HEK293 (cell line): ENCODE results near the gene SFXN3.
A peak's percentile ranks its signal among the peaks of the same experiment; 100 is the strongest.

Source experiments
- CTCF ChIA-PET: fragments of 350-600 bp; formaldehyde crosslinking; extraction: SDS; loops from one replicate; lab custom pipeline; 2021; ENCODE audit warnings: antibody characterized with exemption; lab: Yijun Ruan, JAX
- POLR2A ChIA-PET: fragments of 300-600 bp; formaldehyde crosslinking; extraction: SDS; loops from one replicate; lab custom pipeline; 2020; ENCODE audit warnings: antibody characterized with exemption, inconsistent platforms; lab: Yijun Ruan, JAX
- H3K27ac ChIP-seq: fragments of 200-500 bp; sonication (Bioruptor generic); 2 replicates; pipeline ENCODE4 v1.5.1; 2014; ENCODE audit warnings: low read depth, low read length, control low read depth, inconsistent platforms; ENCODE audit errors: extremely low read depth
- H3K36me3 ChIP-seq, 2 experiments: fragments of 200-500 bp in 1 of 2; sonication (Bioruptor generic) in 1 of 2; 1 replicate in 1 of 2; 2 replicates in 1 of 2; pipeline ENCODE4 v1.5.1; 2014 to 2017; ENCODE audit warnings: inconsistent platforms in 2 of 2, low read length in 2 of 2; ENCODE audit not compliant: control insufficient read depth in 2 of 2, insufficient read depth in 1 of 2
- H3K4me1 ChIP-seq: fragments of 200-500 bp; sonication (Bioruptor generic); 2 replicates; pipeline ENCODE4 v1.5.1; 2014; ENCODE audit warnings: mild to moderate bottlenecking, low read length, inconsistent platforms; ENCODE audit not compliant: control insufficient read depth, insufficient read depth
- H3K4me3 ChIP-seq: 2 replicates; pipeline ENCODE4 v1.5.1; 2011; ENCODE audit warnings: low read depth, mild to moderate bottlenecking, control low read depth, low read length, moderate library complexity
- H3K9me3 ChIP-seq: fragments of 200-500 bp; sonication (Bioruptor generic); 2 replicates; pipeline ENCODE4 v1.5.1; 2014; ENCODE audit warnings: low read depth, low read length, inconsistent platforms; ENCODE audit not compliant: control insufficient read depth, insufficient read depth
- FEZF1 ChIP-seq: fragments of 450-650 bp; formaldehyde crosslinking; IDR thresholded peaks from 2 replicates; pipeline ENCODE4 v1.5.1; 2016; ENCODE audit warnings: missing biosample characterization, missing genetic modification characterization
- GLIS2 ChIP-seq: fragments of 450-650 bp; formaldehyde crosslinking; IDR thresholded peaks from 2 replicates; pipeline ENCODE4 v1.5.1; 2016; ENCODE audit warnings: missing biosample characterization, missing genetic modification characterization
- SALL2 ChIP-seq: fragments of 450-650 bp; formaldehyde crosslinking; IDR thresholded peaks from 2 replicates; pipeline ENCODE4 v1.5.0; 2017; ENCODE audit warnings: missing biosample characterization, mild to moderate bottlenecking, missing genetic modification characterization, borderline replicate concordance
- SP3 ChIP-seq: fragments of 450-650 bp; formaldehyde crosslinking; IDR thresholded peaks from 2 replicates; pipeline ENCODE4 v1.5.1; 2016; ENCODE audit warnings: missing biosample characterization, missing genetic modification characterization
- ZNF140 ChIP-seq: fragments of 450-650 bp; formaldehyde crosslinking; IDR thresholded peaks from 2 replicates; pipeline ENCODE4 v1.5.1; 2016; ENCODE audit warnings: missing biosample characterization, missing genetic modification characterization
- ZSCAN23 ChIP-seq: fragments of 450-650 bp; formaldehyde crosslinking; IDR thresholded peaks from 2 replicates; pipeline ENCODE4 v1.5.1; 2016; ENCODE audit warnings: missing biosample characterization, missing genetic modification characterization
- TF ChIP-seq, protein P1 (sequence below): fragments of 450-650 bp; formaldehyde crosslinking; IDR thresholded peaks from 2 replicates; pipeline ENCODE4 v1.5.1; 2016; ENCODE audit warnings: missing biosample characterization, missing genetic modification characterization
- TF ChIP-seq, protein P2 (sequence below): fragments of 450-650 bp; formaldehyde crosslinking; IDR thresholded peaks from 2 replicates; pipeline ENCODE4 v1.5.1; 2016; ENCODE audit warnings: missing biosample characterization, missing genetic modification characterization
- TF ChIP-seq, protein P3 (sequence below): fragments of 450-650 bp; formaldehyde crosslinking; IDR thresholded peaks from 2 replicates; pipeline ENCODE4 v1.5.1; 2016; ENCODE audit warnings: missing biosample characterization, missing genetic modification characterization
- TF ChIP-seq, protein P4 (sequence below): fragments of 450-650 bp; formaldehyde crosslinking; IDR thresholded peaks from 2 replicates; pipeline ENCODE4 v1.5.1; 2017; ENCODE audit warnings: missing biosample characterization, missing genetic modification characterization

The SFXN3 gene

DNA sequence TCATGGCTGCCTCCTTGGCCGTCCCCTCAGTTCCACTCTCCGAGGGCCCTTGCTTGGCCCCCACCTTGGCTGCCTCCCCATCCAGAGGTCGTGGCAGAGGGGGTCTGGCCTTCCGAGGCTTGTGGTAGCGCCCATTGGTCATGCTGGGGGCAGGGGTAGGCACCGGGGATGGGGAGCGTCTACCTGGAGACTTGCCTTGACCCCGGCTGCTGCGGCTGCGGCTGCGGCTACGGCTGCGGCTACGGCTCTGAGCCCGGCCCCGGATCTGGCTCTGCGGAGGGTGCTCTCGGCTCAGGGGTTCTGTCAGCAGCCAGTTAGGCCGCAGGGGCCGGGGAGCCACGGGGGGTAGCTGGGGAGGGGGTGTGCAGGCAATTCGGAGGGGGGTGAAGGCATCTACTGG, 20.7 kb upstream of the SFXN3 start:
- Histone ChIP-seq H3K36me3 (peaks cover 0 to 24% of the 10 kb centered on the region in 2 experiments; a peak in 1 of 3 replicates), H3K27ac (no peak overlapping the region), H3K4me1 (peaks cover 4% of the 10 kb centered on the region; the same call in 1 of the 2 replicates), H3K9me3 (no peaks in the 10 kb centered on the region), H3K4me3 (no peak overlapping the region)
- TF ChIP-seq, protein P1, sequence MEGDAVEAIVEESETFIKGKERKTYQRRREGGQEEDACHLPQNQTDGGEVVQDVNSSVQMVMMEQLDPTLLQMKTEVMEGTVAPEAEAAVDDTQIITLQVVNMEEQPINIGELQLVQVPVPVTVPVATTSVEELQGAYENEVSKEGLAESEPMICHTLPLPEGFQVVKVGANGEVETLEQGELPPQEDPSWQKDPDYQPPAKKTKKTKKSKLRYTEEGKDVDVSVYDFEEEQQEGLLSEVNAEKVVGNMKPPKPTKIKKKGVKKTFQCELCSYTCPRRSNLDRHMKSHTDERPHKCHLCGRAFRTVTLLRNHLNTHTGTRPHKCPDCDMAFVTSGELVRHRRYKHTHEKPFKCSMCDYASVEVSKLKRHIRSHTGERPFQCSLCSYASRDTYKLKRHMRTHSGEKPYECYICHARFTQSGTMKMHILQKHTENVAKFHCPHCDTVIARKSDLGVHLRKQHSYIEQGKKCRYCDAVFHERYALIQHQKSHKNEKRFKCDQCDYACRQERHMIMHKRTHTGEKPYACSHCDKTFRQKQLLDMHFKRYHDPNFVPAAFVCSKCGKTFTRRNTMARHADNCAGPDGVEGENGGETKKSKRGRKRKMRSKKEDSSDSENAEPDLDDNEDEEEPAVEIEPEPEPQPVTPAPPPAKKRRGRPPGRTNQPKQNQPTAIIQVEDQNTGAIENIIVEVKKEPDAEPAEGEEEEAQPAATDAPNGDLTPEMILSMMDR (tag by site-specific recombination), result no peak
- TF ChIP-seq, protein P2, sequence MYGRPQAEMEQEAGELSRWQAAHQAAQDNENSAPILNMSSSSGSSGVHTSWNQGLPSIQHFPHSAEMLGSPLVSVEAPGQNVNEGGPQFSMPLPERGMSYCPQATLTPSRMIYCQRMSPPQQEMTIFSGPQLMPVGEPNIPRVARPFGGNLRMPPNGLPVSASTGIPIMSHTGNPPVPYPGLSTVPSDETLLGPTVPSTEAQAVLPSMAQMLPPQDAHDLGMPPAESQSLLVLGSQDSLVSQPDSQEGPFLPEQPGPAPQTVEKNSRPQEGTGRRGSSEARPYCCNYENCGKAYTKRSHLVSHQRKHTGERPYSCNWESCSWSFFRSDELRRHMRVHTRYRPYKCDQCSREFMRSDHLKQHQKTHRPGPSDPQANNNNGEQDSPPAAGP (tag by site-specific recombination), result no peak
- CTCF ChIA-PET, result interaction anchor here (0.6 to 4.8 kb wide), 7 partner anchors 8 to 72 kb away, joined by 3 to 64 read pairs (median 13); partner anchors contain the start of gene LZTS2
- POLR2A ChIA-PET, result interaction anchor here (0.6 to 2.4 kb wide), 2 partner anchors 12 to 14 kb away, joined by 3 to 7 read pairs; no protein-coding TSS in a partner anchor

DNA sequence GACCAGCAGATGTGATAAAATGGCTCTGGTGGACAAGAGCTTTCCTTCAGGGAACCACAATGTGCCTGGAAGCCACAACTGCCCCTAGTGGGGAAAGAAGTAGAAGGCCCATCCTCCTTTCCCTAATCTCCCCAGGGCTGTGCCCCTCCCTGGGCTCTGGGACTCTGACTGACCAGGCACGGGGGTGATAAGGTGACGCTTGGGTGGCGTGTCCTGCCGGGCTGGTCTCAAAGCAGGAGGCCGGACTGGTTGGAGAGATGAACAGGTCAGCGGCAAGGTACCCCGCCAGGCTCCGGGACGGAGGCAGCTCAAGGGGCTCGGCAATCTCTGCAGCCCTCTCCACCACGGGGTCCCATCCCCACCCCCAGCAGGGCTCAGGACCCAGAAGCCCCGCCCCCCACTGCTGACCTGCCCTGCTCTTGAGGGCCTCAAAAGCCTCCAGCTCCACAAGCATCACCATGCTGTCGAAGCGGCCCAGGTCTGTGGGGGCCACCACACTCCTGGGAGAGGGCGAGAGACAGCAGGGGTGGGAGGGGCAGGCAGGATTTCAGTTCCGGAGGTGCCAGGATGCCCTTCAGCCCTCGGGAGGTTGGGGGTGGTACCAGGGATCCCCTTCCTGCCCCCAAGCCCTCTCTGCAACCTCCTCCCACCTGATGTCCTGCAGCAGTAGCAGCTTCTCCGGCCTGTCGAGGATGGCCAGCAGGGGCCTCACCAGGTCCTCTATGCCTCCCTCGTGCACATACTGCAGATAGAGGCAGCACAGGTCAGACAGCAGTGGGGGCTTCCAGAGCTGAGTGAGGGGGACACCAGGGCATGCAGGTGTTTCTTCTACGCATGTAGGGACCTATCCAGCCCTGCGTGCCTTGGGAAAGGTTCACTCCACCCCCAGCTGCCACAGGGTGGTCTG, 19.3 kb upstream of the SFXN3 start:
- no peak overlapping the region for H3K27ac ChIP-seq

More for the DNA sequence above, 19.3 kb upstream of the SFXN3 start:
- POLR2A ChIA-PET, result interaction anchor here (1.2 to 2.4 kb wide), 2 partner anchors 13 to 50 kb away, joined by 4 to 7 read pairs; partner anchors contain the start of gene KAZALD1
- H3K4me3 ChIP-seq, result no peak overlapping the region
- peaks cover 0 to 10% of the 10 kb centered on the region in 2 experiments; a peak in 1 of 3 replicates for H3K36me3 ChIP-seq
- CTCF ChIA-PET, result interaction anchor here (0.6 to 4.8 kb wide), 12 partner anchors 8 to 131 kb away, joined by 3 to 64 read pairs (median 4); partner anchors contain the start of gene LZTS2
- TF ChIP-seq SALL2 (tag by site-specific recombination) (no peak), FEZF1 (tag by site-specific recombination) (no peak), GLIS2 (tag by site-specific recombination) (0 out of 2 replicates have a peak, but pooled peaks have one; percentile 42), SP3 (tag by site-specific recombination) (no peak), ZNF140 (no peak), ZSCAN23 (tag by site-specific recombination) (no peak)
- TF ChIP-seq, protein P3, sequence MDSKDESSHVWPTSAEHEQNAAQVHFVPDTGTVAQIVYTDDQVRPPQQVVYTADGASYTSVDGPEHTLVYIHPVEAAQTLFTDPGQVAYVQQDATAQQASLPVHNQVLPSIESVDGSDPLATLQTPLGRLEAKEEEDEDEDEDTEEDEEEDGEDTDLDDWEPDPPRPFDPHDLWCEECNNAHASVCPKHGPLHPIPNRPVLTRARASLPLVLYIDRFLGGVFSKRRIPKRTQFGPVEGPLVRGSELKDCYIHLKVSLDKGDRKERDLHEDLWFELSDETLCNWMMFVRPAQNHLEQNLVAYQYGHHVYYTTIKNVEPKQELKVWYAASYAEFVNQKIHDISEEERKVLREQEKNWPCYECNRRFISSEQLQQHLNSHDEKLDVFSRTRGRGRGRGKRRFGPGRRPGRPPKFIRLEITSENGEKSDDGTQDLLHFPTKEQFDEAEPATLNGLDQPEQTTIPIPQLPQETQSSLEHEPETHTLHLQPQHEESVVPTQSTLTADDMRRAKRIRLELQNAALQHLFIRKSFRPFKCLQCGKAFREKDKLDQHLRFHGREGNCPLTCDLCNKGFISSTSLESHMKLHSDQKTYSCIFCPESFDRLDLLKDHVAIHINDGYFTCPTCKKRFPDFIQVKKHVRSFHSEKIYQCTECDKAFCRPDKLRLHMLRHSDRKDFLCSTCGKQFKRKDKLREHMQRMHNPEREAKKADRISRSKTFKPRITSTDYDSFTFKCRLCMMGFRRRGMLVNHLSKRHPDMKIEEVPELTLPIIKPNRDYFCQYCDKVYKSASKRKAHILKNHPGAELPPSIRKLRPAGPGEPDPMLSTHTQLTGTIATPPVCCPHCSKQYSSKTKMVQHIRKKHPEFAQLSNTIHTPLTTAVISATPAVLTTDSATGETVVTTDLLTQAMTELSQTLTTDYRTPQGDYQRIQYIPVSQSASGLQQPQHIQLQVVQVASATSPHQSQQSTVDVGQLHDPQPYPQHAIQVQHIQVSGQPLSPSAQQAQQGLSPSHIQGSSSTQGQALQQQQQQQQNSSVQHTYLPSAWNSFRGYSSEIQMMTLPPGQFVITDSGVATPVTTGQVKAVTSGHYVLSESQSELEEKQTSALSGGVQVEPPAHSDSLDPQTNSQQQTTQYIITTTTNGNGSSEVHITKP, result peak; percentile 37; the same call in 1 of the 2 replicates
- TF ChIP-seq, protein P4, sequence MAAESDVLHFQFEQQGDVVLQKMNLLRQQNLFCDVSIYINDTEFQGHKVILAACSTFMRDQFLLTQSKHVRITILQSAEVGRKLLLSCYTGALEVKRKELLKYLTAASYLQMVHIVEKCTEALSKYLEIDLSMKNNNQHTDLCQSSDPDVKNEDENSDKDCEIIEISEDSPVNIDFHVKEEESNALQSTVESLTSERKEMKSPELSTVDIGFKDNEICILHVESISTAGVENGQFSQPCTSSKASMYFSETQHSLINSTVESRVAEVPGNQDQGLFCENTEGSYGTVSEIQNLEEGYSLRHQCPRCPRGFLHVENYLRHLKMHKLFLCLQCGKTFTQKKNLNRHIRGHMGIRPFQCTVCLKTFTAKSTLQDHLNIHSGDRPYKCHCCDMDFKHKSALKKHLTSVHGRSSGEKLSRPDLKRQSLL (tag by site-specific recombination), result peak; percentile 74
- TF ChIP-seq, protein P1 (tag by site-specific recombination), result peak; percentile 34
- peaks cover 4% of the 10 kb centered on the region; the same call in 1 of the 2 replicates for H3K4me1 ChIP-seq
- H3K9me3 ChIP-seq, result no peaks in the 10 kb centered on the region
